ENCODE measurements around the gene PPP1R18. TPM values are rescaled to one million over a fixed set of nuclear protein-coding genes. Genes with fewer than 3 reads are reported as not detected.
A peak's percentile ranks its signal among the peaks of the same experiment; 100 is the strongest.

Gene PPP1R18
- total and polyA plus RNA-seq, 11 donors, result 11.9 to 77.2 (median 19.4) TPM

DNA sequence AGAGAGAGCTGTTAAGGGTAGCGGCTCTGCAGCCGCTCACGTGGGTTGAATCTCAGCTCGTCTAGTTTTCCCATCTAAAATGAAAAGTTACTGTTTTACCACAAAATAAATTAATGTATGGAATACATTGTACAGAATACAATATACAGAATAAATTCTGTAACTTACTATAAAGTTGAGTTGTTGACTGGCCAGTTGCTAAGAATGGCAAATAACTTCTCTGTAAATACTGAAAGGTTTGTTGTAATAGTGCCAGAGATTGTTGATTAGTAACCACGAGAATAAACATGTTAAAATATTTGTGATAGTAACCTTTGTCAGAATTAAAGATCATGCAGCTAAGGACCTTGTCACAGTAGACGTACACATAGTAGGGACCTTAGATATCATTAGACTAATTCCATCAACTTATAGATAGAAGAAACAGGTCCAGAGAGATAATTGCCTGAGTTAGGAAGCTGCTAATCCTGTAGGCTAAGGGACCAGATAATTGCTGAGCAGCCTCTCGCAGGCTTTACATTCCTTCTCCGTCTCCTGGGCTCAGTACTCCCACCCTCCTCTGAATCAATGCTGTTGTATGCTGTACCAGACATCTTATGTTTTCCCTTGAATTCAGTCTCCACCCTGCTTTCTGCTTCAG is 4.9 kb upstream of the PPP1R18 start:
- no peak for TF ChIP-seq POLR2A (IDR thresholded peaks at IDR 0.05)
- TF ChIP-seq, protein P1, sequence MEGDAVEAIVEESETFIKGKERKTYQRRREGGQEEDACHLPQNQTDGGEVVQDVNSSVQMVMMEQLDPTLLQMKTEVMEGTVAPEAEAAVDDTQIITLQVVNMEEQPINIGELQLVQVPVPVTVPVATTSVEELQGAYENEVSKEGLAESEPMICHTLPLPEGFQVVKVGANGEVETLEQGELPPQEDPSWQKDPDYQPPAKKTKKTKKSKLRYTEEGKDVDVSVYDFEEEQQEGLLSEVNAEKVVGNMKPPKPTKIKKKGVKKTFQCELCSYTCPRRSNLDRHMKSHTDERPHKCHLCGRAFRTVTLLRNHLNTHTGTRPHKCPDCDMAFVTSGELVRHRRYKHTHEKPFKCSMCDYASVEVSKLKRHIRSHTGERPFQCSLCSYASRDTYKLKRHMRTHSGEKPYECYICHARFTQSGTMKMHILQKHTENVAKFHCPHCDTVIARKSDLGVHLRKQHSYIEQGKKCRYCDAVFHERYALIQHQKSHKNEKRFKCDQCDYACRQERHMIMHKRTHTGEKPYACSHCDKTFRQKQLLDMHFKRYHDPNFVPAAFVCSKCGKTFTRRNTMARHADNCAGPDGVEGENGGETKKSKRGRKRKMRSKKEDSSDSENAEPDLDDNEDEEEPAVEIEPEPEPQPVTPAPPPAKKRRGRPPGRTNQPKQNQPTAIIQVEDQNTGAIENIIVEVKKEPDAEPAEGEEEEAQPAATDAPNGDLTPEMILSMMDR (IDR thresholded peaks at IDR 0.05), result no peak
- DNase-seq, result no peak
- intact Hi-C loops (cut with DNase I), result loop anchor here in 4 of 10 donors (1.0 to 2.0 kb wide), 3 partner anchors 23 to 27 kb away; partner anchors contain the start of gene MDC1 (in 2 of the 4)
- WGBS, 4 donors, result 14 to 23% (median 18%) methylated on average over 8 of the region's 8 CpGs
- H3K36me3 ChIP-seq, result no peaks in the 10 kb centered on the region
- peak overlapping the region in 11 of 12 donors; percentile 63 to 100 (median 97) for H3K27ac ChIP-seq
- peaks cover 4 to 40% (median 33%) of the 10 kb centered on the region in 12 donors for H3K4me1 ChIP-seq
- no peaks in the 10 kb centered on the region for H3K27me3 ChIP-seq
- no peak for ATAC-seq
- no peaks in the 10 kb centered on the region for H3K9me3 ChIP-seq
- H3K4me3 ChIP-seq, result peak overlapping the region in 11 of 12 donors; percentile 45 to 76 (median 65)

DNA sequence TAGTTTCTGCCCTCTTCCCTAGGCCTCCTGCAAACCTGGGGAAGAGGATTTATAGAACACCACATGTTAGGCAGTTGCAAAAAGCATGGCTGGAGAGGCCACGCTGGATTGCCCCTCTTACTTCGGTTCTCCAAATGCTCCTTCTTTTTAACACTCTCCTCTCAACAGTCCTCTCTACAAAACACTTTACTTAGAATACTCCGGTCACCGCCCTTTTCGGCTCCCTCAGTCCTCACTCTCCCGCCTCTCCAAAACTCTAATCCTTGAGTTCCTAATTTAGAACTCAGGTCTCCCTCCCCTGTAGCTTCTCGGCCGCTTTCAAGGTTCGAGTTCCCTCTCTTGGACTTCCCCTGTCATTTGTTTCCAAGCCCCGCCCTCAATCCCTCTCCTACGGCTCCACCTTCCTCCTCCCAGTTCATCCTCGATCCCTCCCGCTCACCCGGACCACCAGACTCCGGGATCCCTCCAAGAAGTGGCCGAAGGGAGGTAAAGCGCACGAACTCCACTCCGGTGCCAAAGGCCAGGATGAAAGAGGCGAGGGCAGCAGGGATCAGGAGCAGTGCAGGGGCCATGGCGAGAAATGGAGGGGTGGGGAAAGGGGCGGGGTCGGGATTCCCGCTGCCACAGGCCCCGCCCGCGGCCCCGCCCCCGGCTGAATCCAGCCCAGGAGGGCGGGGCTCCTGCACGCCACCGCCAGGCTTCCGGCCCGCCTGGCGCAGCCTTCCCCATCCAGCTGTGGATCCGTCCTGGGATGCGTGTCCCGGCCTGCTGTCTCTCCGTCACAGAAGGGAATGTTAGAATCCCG is 4.2 kb upstream of the PPP1R18 start, which contains the start of gene NRM:
Gene NRM, minus strand, starts transcription at position 582 of the 805 bp plus-strand sequence. Its CDS starts 10 bp downstream, at position 572.
- 0 to 1% (median 1%) methylated on average over 33 to 40 of the region's 40 CpGs for WGBS, 4 donors
- ATAC-seq, result peak; percentile 41 to 76 (median 72)
- intact Hi-C loops (cut with DNase I), result loop anchor here in 4 of 10 donors (1.0 to 2.0 kb wide), 3 partner anchors 24 to 28 kb away; partner anchors contain the start of gene MDC1 (in 2 of the 4)

DNA sequence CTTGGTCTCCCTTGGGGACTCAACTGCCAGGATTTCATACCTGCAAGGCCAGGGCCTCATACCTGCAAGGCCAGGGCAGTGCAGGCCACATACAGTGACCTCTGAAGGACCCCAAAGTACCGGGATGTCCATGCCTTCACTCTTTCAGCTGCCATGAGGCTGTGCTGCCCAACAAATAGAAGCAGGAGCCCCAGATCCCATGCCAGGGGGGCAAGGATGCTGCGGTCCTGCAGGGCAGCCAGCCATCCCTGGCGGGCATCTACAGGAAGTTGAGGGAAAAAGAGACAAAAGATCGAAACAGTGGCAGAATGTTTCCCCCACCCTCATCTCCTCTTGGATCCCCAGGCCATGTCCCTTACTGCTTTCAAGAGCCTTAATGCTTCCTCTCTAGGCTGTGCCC is 3.5 kb upstream of the PPP1R18 start:
- 22 to 34% (median 32%) methylated on average over 4 of the region's 4 CpGs for WGBS, 4 donors
- Histone ChIP-seq H3K36me3 (peaks cover 0 to 9% (median 0%) of the 10 kb centered on the region in 9 donors), H3K27ac (peak overlapping the region in 11 of 12 donors; percentile 74 to 100 (median 97)), H3K4me1 (peaks cover 4 to 51% (median 38%) of the 10 kb centered on the region in 12 donors), H3K27me3 (no peaks in the 10 kb centered on the region), H3K9me3 (no peaks in the 10 kb centered on the region), H3K4me3 (peak overlapping the region in 11 of 12 donors; percentile 34 to 76 (median 65))
- no peak for ATAC-seq
- DNase-seq, result no peak
- TF ChIP-seq, protein P1 (IDR thresholded peaks at IDR 0.05), result no peak
- TF ChIP-seq POLR2A (IDR thresholded peaks at IDR 0.05), result no peak
- intact Hi-C loops (cut with DNase I), result loop anchor here in 4 of 10 donors (2.0 to 10.0 kb wide), 4 partner anchors 25 to 395 kb away; partner anchors contain the start of gene DDR1 (in 1 of the 4)

More for the DNA sequence above, 4.2 kb upstream of the PPP1R18 start, which contains the start of gene NRM:
- Histone ChIP-seq H3K27me3 (no peaks in the 10 kb centered on the region), H3K4me1 (peaks cover 4 to 44% (median 36%) of the 10 kb centered on the region in 12 donors), H3K36me3 (peaks cover 0 to 3% (median 0%) of the 10 kb centered on the region in 9 donors), H3K9me3 (no peaks in the 10 kb centered on the region), H3K4me3 (peak within 1 kb of the TSS; percentile 34 to 76 (median 64)), H3K27ac (peak within 1 kb of the TSS in 11 of 12 donors; percentile 74 to 100 (median 97))
- DNase-seq, result peak; percentile 90 to 95 (median 91)
- TF ChIP-seq POLR2A (IDR thresholded peaks at IDR 0.05), result peak in 1 of 2 donors; percentile 32
- TF ChIP-seq, protein P1 (IDR thresholded peaks at IDR 0.05), result no peak
